Measurements from ENCODE around the gene PHACTR2.

Gene PHACTR2

GRCh38 chr6:143697076-143697800, 19.5 kb downstream of the PHACTR2 start:
- no peak for TF ChIP-seq USF1 (IDR thresholded peaks at IDR 0.05)
- TF ChIP-seq MAX (IDR thresholded peaks at IDR 0.05), result no peak
- TF ChIP-seq NFIC (IDR thresholded peaks at IDR 0.05), result no peak
- TF ChIP-seq FOXM1 (IDR thresholded peaks at IDR 0.05; ENCODE audit: borderline replicate concordance, low read depth), result no peak
- TF ChIP-seq EP300 (IDR thresholded peaks at IDR 0.05; ENCODE audit: borderline replicate concordance), result no peak
- no peak for TF ChIP-seq TCF12 (IDR thresholded peaks at IDR 0.05; ENCODE audit: low read depth)
- no peak for TF ChIP-seq CEBPB (IDR thresholded peaks at IDR 0.05)
- TF ChIP-seq CREB1 (IDR thresholded peaks at IDR 0.05; ENCODE audit: low read depth), result no peak
- no peak for TF ChIP-seq REST (IDR thresholded peaks at IDR 0.05; ENCODE audit: low read depth)
- no peak for TF ChIP-seq TAF1 (IDR thresholded peaks at IDR 0.05; ENCODE audit: low read depth)
- TF ChIP-seq TEAD4 (IDR thresholded peaks at IDR 0.05), result no peak
- TF ChIP-seq EGR1 (IDR thresholded peaks at IDR 0.05), result no peak

GRCh38 chr6:143698329-143698728, 20.6 kb downstream of the PHACTR2 start:
- TF ChIP-seq MAX (IDR thresholded peaks at IDR 0.05) (no peak), TCF12 (IDR thresholded peaks at IDR 0.05; ENCODE audit: low read depth) (no peak), EGR1 (IDR thresholded peaks at IDR 0.05) (no peak), REST (IDR thresholded peaks at IDR 0.05; ENCODE audit: low read depth) (no peak), CEBPB (IDR thresholded peaks at IDR 0.05) (no peak), CREB1 (IDR thresholded peaks at IDR 0.05; ENCODE audit: low read depth) (no peak)

- TF ChIP-seq ZBTB7A (IDR thresholded peaks at IDR 0.05; ENCODE audit: low read depth), result no peak
- no peak for TF ChIP-seq EP300 (IDR thresholded peaks at IDR 0.05; ENCODE audit: borderline replicate concordance)
- no peak for TF ChIP-seq NFIC (IDR thresholded peaks at IDR 0.05)
Observed at GRCh38 chr6:143698759-143699429, 21.1 kb downstream of the PHACTR2 start.

GRCh38 chr6:143699430-143699825, 21.7 kb downstream of the PHACTR2 start:
- TF ChIP-seq CEBPB (IDR thresholded peaks at IDR 0.05) (no peak), CREB1 (IDR thresholded peaks at IDR 0.05; ENCODE audit: low read depth) (no peak), NFIC (IDR thresholded peaks at IDR 0.05) (no peak), EGR1 (IDR thresholded peaks at IDR 0.05) (no peak)

GRCh38 chr6:143700684-143701348, 23.1 kb downstream of the PHACTR2 start:
- no peak for TF ChIP-seq ZBTB7A (IDR thresholded peaks at IDR 0.05; ENCODE audit: low read depth)
- TF ChIP-seq TEAD4 (IDR thresholded peaks at IDR 0.05), result no peak
- TF ChIP-seq RAD21 (IDR thresholded peaks at IDR 0.05; ENCODE audit: low read depth), result no peak
- TF ChIP-seq TCF12 (IDR thresholded peaks at IDR 0.05; ENCODE audit: low read depth), result no peak
- TF ChIP-seq FOXM1 (IDR thresholded peaks at IDR 0.05; ENCODE audit: borderline replicate concordance, low read depth), result no peak
- no peak for TF ChIP-seq MAX (IDR thresholded peaks at IDR 0.05)
- TF ChIP-seq REST (IDR thresholded peaks at IDR 0.05; ENCODE audit: low read depth), result no peak
- no peak for TF ChIP-seq EP300 (IDR thresholded peaks at IDR 0.05; ENCODE audit: borderline replicate concordance)
- no peak for TF ChIP-seq CREB1 (IDR thresholded peaks at IDR 0.05; ENCODE audit: low read depth)
- no peak for TF ChIP-seq USF1 (IDR thresholded peaks at IDR 0.05)

Data from Ishikawa (cell line).